HG03139 (cell line): ENCODE data around the gene ZDHHC14.
A peak's percentile ranks its signal among the peaks of the same experiment; 100 is the strongest.
"Not testable (repeated sequence)": the region's sequence is repeated elsewhere in the genome, so short reads cannot be mapped to it uniquely, and the experiment has no call there.

Source experiments
- ATAC-seq: cut with Tn5 transposase; IDR thresholded peaks from one replicate; pipeline ENCODE4 v1.9.1; 2021; ENCODE audit not compliant: unreplicated experiment

Gene ZDHHC14

GRCh38 chr6:157550114-157550989, 169.4 kb downstream of the ZDHHC14 start:
- no peak for ATAC-seq

GRCh38 chr6:157551041-157551832, 170.2 kb downstream of the ZDHHC14 start:
- no peak for ATAC-seq

GRCh38 chr6:157552081-157552747, 171.2 kb downstream of the ZDHHC14 start:
- no peak for ATAC-seq

GRCh38 chr6:157552820-157553485, 172.0 kb downstream of the ZDHHC14 start:
- ATAC-seq, result no peak

GRCh38 chr6:157554747-157555146, 173.8 kb downstream of the ZDHHC14 start:
- ATAC-seq, result no peak

GRCh38 chr6:157555455-157556143, 174.6 kb downstream of the ZDHHC14 start:
- ATAC-seq, result no peak

- ATAC-seq, result no peak
Measured at GRCh38 chr6:157556144-157556645, 175.2 kb downstream of the ZDHHC14 start.

- ATAC-seq, result no peak
Measured at GRCh38 chr6:157556671-157557430, 175.9 kb downstream of the ZDHHC14 start.

- peak; percentile 48 for ATAC-seq
Measured at GRCh38 chr6:157557559-157557958, 176.6 kb downstream of the ZDHHC14 start.

GRCh38 chr6:157558049-157558448, 177.1 kb downstream of the ZDHHC14 start:
- no peak for ATAC-seq

GRCh38 chr6:157558487-157559200, 177.7 kb downstream of the ZDHHC14 start:
- no peak for ATAC-seq

GRCh38 chr6:157559201-157559756, 178.3 kb downstream of the ZDHHC14 start:
- no peak for ATAC-seq

- ATAC-seq, result not testable (repeated sequence)
Measured at GRCh38 chr6:157560063-157560462, 179.1 kb downstream of the ZDHHC14 start.

GRCh38 chr6:157560691-157561413, 179.9 kb downstream of the ZDHHC14 start:
- no peak for ATAC-seq

- peak; percentile 14 for ATAC-seq
Measured at GRCh38 chr6:157561414-157561790, 180.4 kb downstream of the ZDHHC14 start.

- ATAC-seq, result peak; percentile 37
Measured at GRCh38 chr6:157561929-157562810, 181.2 kb downstream of the ZDHHC14 start.

GRCh38 chr6:157562997-157563396, 182.0 kb downstream of the ZDHHC14 start:
- ATAC-seq, result no peak
